ENCODE results near the gene VGLL3. TPM values are rescaled to one million over a fixed set of nuclear protein-coding genes. Genes with fewer than 3 reads are reported as not detected.

VGLL3 gene
- total RNA-seq, 3 donors from 2014 or later = 17.9 to 60.0 (median 48.5) TPM

- H3K27me3 ChIP-seq = peaks cover 0 to 6% of the 10 kb centered on the region in 2 donors
- no peak for DNase-seq (ENCODE audit: low spot score in 2 of 2)
- H3K27ac ChIP-seq = peak overlapping the region; percentile 85 to 92
- H3K9me3 ChIP-seq = no peaks in the 10 kb centered on the region
- H3K4me3 ChIP-seq = peak overlapping the region; percentile 67 to 90 (median 78)
- no peaks in the 10 kb centered on the region for H3K36me3 ChIP-seq
- intact Hi-C loops (cut with DNase I; ENCODE audit: low total_unique reads) = no loop called here
- no peaks in the 10 kb centered on the region for H3K4me1 ChIP-seq
- no peak for TF ChIP-seq POLR2A (IDR thresholded peaks at IDR 0.05)
- TF ChIP-seq POLR2AphosphoS5 (IDR thresholded peaks at IDR 0.05) = no peak
- TF ChIP-seq CTCF (IDR thresholded peaks at IDR 0.05) = no peak
Observed at GRCh38 chr3:86989611-86990010, 1.3 kb downstream of the VGLL3 start.

- intact Hi-C loops (cut with DNase I; ENCODE audit: low total_unique reads) = no loop called here
- H3K27me3 ChIP-seq = peaks cover 0 to 6% of the 10 kb centered on the region in 2 donors
- no peak for DNase-seq (ENCODE audit: low spot score in 2 of 2)
Observed at GRCh38 chr3:86989006-86989405, 1.9 kb downstream of the VGLL3 start.

GRCh38 chr3:86988235-86988634 is 2.7 kb downstream of the VGLL3 start:
- no peak for TF ChIP-seq CTCF (IDR thresholded peaks at IDR 0.05)
- no peak for TF ChIP-seq POLR2A (IDR thresholded peaks at IDR 0.05)
- TF ChIP-seq POLR2AphosphoS5 (IDR thresholded peaks at IDR 0.05) = no peak
- Histone ChIP-seq H3K27me3 (peaks cover 0 to 6% of the 10 kb centered on the region in 2 donors), H3K4me1 (no peaks in the 10 kb centered on the region), H3K27ac (peak overlapping the region in 1 of 2 donors; percentile 10), H3K36me3 (no peaks in the 10 kb centered on the region), H3K4me3 (peak overlapping the region; percentile 0 to 78 (median 42)), H3K9me3 (no peaks in the 10 kb centered on the region)
- DNase-seq (ENCODE audit: low spot score in 2 of 2) = no peak
- intact Hi-C loops (cut with DNase I; ENCODE audit: low total_unique reads) = no loop called here

More at GRCh38 chr3:86989006-86989405, 1.9 kb downstream of the VGLL3 start:
- Histone ChIP-seq H3K4me3 (peak overlapping the region; percentile 67 to 90 (median 78)), H3K27ac (peak overlapping the region in 1 of 2 donors; percentile 92), H3K36me3 (no peaks in the 10 kb centered on the region), H3K9me3 (no peaks in the 10 kb centered on the region), H3K4me1 (no peaks in the 10 kb centered on the region)
- TF ChIP-seq POLR2AphosphoS5 (IDR thresholded peaks at IDR 0.05) = no peak
- TF ChIP-seq POLR2A (IDR thresholded peaks at IDR 0.05) = no peak
- no peak for TF ChIP-seq CTCF (IDR thresholded peaks at IDR 0.05)

- intact Hi-C loops (cut with DNase I; ENCODE audit: low total_unique reads) = no loop called here
- no peaks in the 10 kb centered on the region for H3K4me1 ChIP-seq
- H3K27ac ChIP-seq = peak overlapping the region in 1 of 2 donors; percentile 10
- no peaks in the 10 kb centered on the region for H3K9me3 ChIP-seq
- DNase-seq (ENCODE audit: low spot score in 2 of 2) = no peak
- H3K4me3 ChIP-seq = peak overlapping the region; percentile 0 to 78 (median 42)
- H3K27me3 ChIP-seq = peaks cover 0 to 6% of the 10 kb centered on the region in 2 donors
- H3K36me3 ChIP-seq = no peaks in the 10 kb centered on the region
- TF ChIP-seq POLR2A (IDR thresholded peaks at IDR 0.05) (no peak), POLR2AphosphoS5 (IDR thresholded peaks at IDR 0.05) (no peak), CTCF (IDR thresholded peaks at IDR 0.05) (no peak)
Observed at GRCh38 chr3:86987421-86987715, 3.6 kb downstream of the VGLL3 start.

GRCh38 chr3:86986671-86987420 is 4.1 kb downstream of the VGLL3 start:
- no peaks in the 10 kb centered on the region for H3K4me1 ChIP-seq
- H3K9me3 ChIP-seq = no peaks in the 10 kb centered on the region
- intact Hi-C loops (cut with DNase I; ENCODE audit: low total_unique reads) = no loop called here
- peak overlapping the region in 1 of 2 donors; percentile 10 for H3K27ac ChIP-seq
- peak overlapping the region; percentile 0 to 78 (median 42) for H3K4me3 ChIP-seq
- H3K27me3 ChIP-seq = peaks cover 0 to 6% of the 10 kb centered on the region in 2 donors
- no peak for DNase-seq (ENCODE audit: low spot score in 2 of 2)
- TF ChIP-seq POLR2A (IDR thresholded peaks at IDR 0.05) (no peak), CTCF (IDR thresholded peaks at IDR 0.05) (no peak), POLR2AphosphoS5 (IDR thresholded peaks at IDR 0.05) (no peak)
- no peaks in the 10 kb centered on the region for H3K36me3 ChIP-seq
